Measurements from ENCODE around the gene PACRG. TPM values are rescaled to one million over a fixed set of nuclear protein-coding genes. Genes with fewer than 3 reads are reported as not detected.

PACRG gene
- total RNA-seq, 1 experiment from 2014 or later: not detected

DNA sequence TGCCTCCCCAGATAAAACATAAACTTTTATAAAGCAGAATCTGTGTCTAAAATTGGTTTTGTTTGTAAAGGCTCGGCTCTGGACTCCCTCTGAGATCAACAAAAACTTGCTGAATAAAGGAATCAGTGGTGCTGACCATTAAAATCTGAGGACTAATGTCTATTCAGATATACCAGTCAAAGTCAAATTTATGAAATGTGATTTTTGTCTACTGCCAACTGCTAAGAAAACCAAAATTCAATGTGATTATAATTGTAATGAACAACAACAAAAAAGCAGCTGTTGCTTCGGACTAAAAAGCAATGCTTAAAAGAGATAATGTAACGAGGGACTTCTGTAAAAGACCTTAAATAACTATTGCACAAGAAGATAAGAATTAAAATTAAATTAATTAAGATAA, 26.8 kb upstream of the PACRG start:
- DNase-seq: no peak
- Histone ChIP-seq H3K4me1 (no peaks in the 10 kb centered on the region), H3K27me3 (no peaks in the 10 kb centered on the region), H3K36me3 (no peaks in the 10 kb centered on the region), H3K27ac (no peak overlapping the region), H3K4me3 (no peak overlapping the region), H3K9me3 (replicated peaks) (no peaks in the 10 kb centered on the region)

DNA sequence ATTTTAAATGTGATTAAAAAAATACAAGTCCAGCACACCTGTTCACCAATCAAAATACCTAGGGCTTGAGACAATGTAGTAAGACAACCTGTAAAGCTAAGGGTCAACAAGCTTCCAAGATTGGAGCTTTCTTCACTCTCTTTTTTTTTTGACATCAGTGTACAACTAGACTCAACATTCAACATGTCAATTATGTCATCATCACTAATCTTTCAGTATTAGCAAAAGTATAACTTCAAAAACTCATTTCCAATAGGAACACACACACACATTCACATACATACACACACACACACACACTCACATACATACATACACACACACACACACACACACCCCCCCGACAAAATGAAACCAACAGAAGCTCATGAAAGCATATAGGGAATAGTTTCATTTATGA, 26.2 kb upstream of the PACRG start:
- H3K9me3 ChIP-seq (replicated peaks): no peaks in the 10 kb centered on the region
- no peaks in the 10 kb centered on the region for H3K36me3 ChIP-seq
- H3K4me3 ChIP-seq: no peak overlapping the region
- no peaks in the 10 kb centered on the region for H3K27me3 ChIP-seq
- no peak overlapping the region for H3K27ac ChIP-seq
- DNase-seq: no peak
- no peaks in the 10 kb centered on the region for H3K4me1 ChIP-seq

DNA sequence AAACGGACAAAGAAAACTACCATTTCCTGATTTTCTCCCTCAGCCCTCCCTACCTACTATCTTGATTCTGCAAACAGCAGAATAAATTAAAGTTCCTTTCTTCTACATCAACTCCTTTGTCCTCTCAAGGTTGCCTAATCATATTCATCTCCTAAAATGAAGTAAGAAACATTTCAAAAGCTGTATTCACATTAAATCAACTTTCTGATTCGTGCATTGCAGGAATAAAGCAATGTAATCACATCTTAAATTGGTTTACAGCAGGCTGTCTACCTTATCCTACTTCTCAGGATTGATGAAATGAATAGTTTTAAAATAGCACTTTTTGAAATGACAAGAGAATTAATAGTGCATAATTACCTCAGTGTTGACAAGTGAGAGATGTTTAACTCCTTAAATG, 25.3 kb upstream of the PACRG start:
- H3K36me3 ChIP-seq: no peaks in the 10 kb centered on the region
- no peaks in the 10 kb centered on the region for H3K9me3 ChIP-seq (replicated peaks)
- no peak for DNase-seq
- no peaks in the 10 kb centered on the region for H3K27me3 ChIP-seq
- H3K27ac ChIP-seq: no peak overlapping the region
- no peaks in the 10 kb centered on the region for H3K4me1 ChIP-seq
- H3K4me3 ChIP-seq: no peak overlapping the region

DNA sequence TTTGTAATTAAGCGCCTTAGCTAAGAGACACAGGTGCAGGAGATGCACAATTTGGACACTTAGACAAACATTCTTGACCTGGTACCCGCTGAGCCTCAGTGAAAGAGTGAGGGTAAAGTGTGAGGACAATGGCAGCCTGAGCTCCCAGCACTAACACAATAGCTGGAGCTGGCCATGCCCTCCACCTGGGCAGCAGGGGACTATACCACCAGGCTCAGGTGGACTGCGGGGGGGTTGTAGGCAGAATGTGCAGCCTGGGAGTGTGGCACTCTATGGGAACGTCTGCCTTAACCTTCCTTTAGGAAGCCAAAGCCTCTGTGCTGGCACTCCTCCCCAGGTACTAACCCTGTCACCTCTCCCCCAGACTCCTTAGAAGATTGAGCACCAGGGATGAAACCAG, 23.8 kb upstream of the PACRG start:
- Histone ChIP-seq H3K4me1 (no peaks in the 10 kb centered on the region), H3K36me3 (no peaks in the 10 kb centered on the region), H3K4me3 (no peak overlapping the region), H3K27me3 (no peaks in the 10 kb centered on the region; the same call in 1 of the 2 replicates), H3K9me3 (replicated peaks) (no peaks in the 10 kb centered on the region), H3K27ac (no peak overlapping the region)
- no peak for DNase-seq

DNA sequence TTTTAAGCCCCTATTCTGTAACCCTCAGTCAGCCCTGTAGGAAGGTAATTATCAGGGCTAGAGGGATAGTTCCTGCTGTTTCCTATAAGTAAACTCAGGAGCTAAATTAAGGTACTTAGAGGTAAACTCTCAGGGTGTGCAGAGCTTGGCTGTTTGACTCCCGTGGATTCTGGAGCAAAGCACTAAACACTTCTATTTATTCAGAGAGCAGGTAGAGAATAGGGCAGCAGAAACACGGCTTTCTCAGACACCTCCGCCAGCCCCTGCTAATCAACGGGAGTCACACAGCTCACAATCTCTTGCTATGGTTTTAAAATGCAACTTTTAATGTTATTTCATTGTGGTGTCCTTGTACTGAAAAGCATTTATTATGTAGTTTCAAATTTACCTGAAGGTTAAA, 22.0 kb upstream of the PACRG start:
- Histone ChIP-seq H3K4me3 (no peak overlapping the region), H3K9me3 (replicated peaks) (no peaks in the 10 kb centered on the region), H3K36me3 (no peaks in the 10 kb centered on the region), H3K27ac (no peak overlapping the region), H3K27me3 (no peaks in the 10 kb centered on the region; the same call in 1 of the 2 replicates), H3K4me1 (peaks cover 6% of the 10 kb centered on the region; the same call in 1 of the 2 replicates)
- no peak for DNase-seq

DNA sequence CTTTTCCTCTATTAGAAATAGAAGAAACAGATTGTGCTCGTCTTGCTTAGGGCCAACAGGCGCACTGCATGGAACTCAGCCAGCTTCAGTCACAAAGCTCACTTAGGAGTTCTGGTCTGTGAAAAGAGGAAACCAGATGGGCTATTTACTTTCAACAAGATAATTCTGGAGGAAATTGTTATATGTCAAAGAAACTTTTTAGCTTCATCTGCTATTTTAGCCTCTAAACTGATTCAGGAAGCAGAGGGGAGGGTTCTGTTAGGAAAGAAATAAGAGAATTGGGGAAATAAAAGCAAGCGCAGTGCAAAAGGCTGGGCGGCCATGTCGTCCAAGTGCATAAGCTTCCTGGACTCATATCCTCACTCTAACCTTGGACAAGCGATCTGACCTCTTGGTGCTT, 21.5 kb upstream of the PACRG start:
- no peak for DNase-seq
- Histone ChIP-seq H3K36me3 (no peaks in the 10 kb centered on the region), H3K27me3 (no peaks in the 10 kb centered on the region; the same call in 1 of the 2 replicates), H3K4me1 (peaks cover 8% of the 10 kb centered on the region; the same call in 1 of the 2 replicates), H3K4me3 (no peak overlapping the region), H3K9me3 (replicated peaks) (no peaks in the 10 kb centered on the region), H3K27ac (no peak overlapping the region)

DNA sequence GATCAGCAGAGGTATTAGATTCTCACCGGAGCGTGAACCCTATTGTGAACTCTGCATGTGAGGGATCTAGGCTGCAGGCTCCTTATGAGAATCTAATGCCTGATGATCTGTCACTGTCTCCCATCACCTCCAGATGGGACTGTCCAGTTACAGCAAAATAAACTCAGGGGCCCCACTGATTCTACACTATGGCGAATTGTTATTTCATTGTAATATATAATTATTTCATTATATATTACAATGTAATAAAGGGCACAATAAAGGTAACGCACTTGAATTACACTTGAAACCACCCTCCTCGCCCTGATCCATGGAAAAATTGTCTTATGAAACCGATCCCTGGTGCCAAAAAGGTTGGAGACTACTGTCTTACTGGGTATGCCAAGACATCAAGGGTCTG, 18.8 kb upstream of the PACRG start:
- Histone ChIP-seq H3K4me3 (no peak overlapping the region), H3K36me3 (no peaks in the 10 kb centered on the region), H3K27me3 (no peaks in the 10 kb centered on the region; the same call in 1 of the 2 replicates), H3K9me3 (replicated peaks) (no peaks in the 10 kb centered on the region), H3K27ac (no peak overlapping the region), H3K4me1 (peaks cover 8% of the 10 kb centered on the region; the same call in 1 of the 2 replicates)
- no peak for DNase-seq

DNA sequence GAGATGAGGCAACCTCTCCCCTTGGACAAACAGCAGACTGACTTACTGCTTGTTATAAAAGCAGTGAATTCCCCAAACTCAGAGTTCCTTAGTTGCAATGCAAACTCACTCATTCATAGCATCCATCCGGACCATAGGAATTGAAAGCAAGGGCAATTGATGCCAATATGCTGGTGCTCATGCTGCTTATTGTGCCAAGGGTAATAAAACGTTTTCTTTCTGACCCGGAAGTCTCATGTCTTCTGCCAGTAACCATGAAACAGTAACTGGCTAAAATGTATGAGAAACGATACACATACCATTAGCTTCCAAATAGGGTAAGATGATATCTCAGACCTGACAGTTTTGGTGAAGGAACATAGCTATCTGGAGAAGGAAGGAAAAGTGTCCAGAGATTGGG, 18.3 kb upstream of the PACRG start:
- H3K4me3 ChIP-seq: no peak overlapping the region
- H3K4me1 ChIP-seq: peaks cover 8% of the 10 kb centered on the region; the same call in 1 of the 2 replicates
- no peaks in the 10 kb centered on the region for H3K36me3 ChIP-seq
- H3K9me3 ChIP-seq (replicated peaks): no peaks in the 10 kb centered on the region
- DNase-seq: no peak
- H3K27ac ChIP-seq: no peak overlapping the region
- no peaks in the 10 kb centered on the region; the same call in 1 of the 2 replicates for H3K27me3 ChIP-seq

DNA sequence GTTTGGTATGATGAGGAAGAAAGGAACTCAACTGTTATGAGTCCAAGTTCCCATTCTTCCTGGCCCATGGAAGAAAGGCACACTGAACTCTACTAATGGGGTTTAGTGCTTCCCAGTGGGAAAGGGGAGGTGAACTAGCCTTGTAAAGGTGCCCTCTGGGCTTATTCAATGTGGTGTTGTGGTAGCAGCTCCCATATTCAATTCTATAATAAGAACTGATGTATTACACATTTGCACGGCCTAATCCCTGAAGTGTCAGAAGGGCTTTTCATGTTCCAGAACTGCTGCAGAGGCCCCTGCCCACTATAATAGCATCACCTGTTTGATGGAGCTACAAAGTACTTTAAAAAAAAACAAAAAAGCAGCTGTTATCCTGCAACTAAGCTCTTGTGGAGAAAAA, 17.4 kb upstream of the PACRG start:
- peak in 1 of 2 experiments; percentile 45 for DNase-seq
- Histone ChIP-seq H3K36me3 (no peaks in the 10 kb centered on the region), H3K27ac (no peak overlapping the region), H3K9me3 (replicated peaks) (no peaks in the 10 kb centered on the region), H3K4me3 (no peak overlapping the region), H3K27me3 (peaks cover under 1% of the 10 kb centered on the region; the same call in 1 of the 2 replicates), H3K4me1 (peaks cover 8% of the 10 kb centered on the region; the same call in 1 of the 2 replicates)

DNA sequence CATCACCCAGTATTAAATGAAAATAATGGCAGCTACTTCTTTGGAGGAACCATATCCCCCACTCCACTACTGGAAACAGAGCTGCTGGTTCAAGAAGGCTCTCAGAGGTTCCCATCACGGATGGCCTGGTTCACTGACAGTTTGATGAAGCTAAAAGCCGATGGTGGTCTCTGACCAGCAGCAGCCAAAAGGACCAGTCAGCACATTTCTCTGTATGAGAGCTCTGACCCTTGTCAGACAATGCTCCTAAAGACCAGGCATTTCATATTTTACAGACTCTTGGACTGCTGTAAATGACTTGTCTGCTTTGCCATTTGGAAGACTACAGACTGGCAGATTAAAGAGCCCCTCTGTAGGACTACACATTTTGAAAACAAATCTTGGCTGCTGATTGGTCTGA, 16.8 kb upstream of the PACRG start:
- H3K4me1 ChIP-seq: peaks cover 8% of the 10 kb centered on the region; the same call in 1 of the 2 replicates
- H3K36me3 ChIP-seq: no peaks in the 10 kb centered on the region
- DNase-seq: no peak
- no peak overlapping the region for H3K4me3 ChIP-seq
- H3K9me3 ChIP-seq (replicated peaks): no peaks in the 10 kb centered on the region
- peaks cover 2% of the 10 kb centered on the region; the same call in 1 of the 2 replicates for H3K27me3 ChIP-seq
- no peak overlapping the region for H3K27ac ChIP-seq

DNA sequence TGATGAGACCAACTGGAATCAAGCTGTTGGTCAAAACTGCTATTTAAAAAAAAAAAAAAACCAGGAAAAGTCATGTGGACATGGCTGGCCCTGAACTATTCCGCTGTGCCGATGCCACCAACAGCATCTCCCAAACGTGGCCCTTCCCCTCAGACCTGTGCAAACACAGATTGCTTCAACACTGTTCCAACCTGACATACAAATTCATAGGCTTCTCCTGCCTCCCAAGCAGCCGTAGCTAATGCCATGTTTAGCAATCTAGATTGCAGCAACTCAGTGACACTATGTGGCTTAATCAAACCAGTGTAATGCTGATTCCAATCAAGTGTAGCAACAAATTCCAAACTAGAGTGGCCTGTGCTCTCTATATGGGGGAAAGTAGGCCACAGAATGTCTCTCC, 16.4 kb upstream of the PACRG start:
- Histone ChIP-seq H3K27ac (no peak overlapping the region), H3K4me3 (no peak overlapping the region), H3K27me3 (peaks cover 2% of the 10 kb centered on the region; the same call in 1 of the 2 replicates), H3K4me1 (peaks cover 8% of the 10 kb centered on the region; the same call in 1 of the 2 replicates), H3K9me3 (replicated peaks) (no peaks in the 10 kb centered on the region), H3K36me3 (no peaks in the 10 kb centered on the region)
- DNase-seq: no peak

DNA sequence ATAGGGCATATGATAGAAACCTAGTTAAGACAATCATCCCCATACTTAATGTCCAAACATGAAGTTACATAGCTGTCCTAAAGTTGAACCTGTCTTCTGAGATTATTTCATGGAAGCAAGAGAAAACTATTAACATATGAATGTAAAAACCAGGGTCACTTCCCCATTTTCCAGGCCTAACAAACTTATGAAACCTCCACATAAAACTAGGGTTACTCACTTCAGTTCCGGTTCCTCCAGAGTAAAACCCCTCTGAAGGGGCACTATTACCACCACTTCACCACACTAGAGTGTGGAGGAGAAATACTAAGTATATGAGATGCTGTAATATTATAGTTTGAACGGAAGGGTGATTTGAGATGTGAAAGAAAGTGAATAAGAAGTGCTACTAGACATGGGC, 15.1 kb upstream of the PACRG start:
- Histone ChIP-seq H3K4me3 (no peak overlapping the region), H3K4me1 (peaks cover 8% of the 10 kb centered on the region; the same call in 1 of the 2 replicates), H3K27ac (no peak overlapping the region), H3K36me3 (no peaks in the 10 kb centered on the region), H3K9me3 (replicated peaks) (no peaks in the 10 kb centered on the region), H3K27me3 (peaks cover 2% of the 10 kb centered on the region; the same call in 1 of the 2 replicates)
- no peak for DNase-seq

DNA sequence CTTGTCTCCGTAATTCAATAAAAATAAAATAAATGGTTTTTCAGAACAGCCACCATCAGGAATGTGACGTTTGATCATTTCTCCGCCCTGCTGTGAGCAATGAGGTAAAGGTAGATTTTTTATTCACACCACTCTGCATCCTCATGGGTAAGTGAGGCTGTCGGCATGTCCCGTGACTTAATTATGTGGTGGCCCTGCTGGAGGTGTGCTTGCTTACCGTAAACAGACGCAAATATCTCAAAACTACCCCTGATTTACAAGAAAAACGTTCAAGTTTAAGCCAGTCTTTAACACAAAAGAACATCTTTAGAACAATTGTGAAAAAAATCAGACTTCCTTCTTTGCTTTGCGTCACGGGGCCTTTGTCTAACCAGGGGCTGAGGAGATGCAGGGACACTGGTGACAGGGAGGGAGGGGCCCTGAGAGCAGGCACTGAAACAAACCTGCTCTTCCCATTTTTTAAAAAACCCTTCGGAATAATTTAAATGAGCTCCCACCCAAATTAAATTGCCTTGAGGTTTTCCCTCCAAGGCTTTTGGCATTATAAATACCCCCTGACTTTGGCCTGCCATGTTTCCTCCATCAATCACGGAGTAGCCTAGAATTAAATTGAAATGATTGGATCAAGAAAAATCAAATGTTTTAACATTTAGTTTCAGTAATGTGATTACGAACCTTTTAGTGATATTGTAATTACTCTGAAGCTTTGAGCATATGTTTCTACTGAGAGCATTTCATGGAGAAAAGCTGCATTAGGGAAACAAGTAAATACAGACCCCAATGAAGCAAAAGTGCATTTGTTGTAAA, 13.6 kb upstream of the PACRG start:
- no peak overlapping the region for H3K4me3 ChIP-seq
- H3K36me3 ChIP-seq: no peaks in the 10 kb centered on the region
- H3K27me3 ChIP-seq: 0 out of 2 replicates have a peak, but pooled peaks cover 2% of the 10 kb centered on the region
- H3K27ac ChIP-seq: no peak overlapping the region
- H3K9me3 ChIP-seq (replicated peaks): no peaks in the 10 kb centered on the region
- DNase-seq: no peak
- H3K4me1 ChIP-seq: peaks cover 8% of the 10 kb centered on the region; the same call in 1 of the 2 replicates

DNA sequence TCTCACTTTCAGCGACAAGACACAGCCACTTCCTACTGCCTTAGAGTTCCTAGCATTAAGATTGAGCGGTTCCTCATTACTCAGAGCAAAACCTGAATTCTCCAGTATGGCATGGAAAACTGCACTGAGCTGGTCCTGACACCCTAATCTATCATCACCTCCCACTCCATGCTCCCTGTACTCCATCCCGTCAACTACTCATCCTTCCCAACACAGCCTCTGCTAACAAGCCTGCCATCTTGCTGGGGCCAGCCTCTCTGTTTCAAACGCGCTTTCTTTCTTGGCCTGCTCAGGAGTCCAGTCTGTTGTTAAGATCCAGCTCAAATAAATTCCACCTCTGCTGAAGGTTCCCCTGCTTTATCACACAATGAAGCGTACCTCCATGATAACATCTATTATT, 12.2 kb upstream of the PACRG start:
- H3K36me3 ChIP-seq: no peaks in the 10 kb centered on the region
- peaks cover 3% of the 10 kb centered on the region; the same call in 1 of the 2 replicates for H3K4me1 ChIP-seq
- no peaks in the 10 kb centered on the region for H3K9me3 ChIP-seq (replicated peaks)
- no peak overlapping the region for H3K4me3 ChIP-seq
- no peak overlapping the region for H3K27ac ChIP-seq
- H3K27me3 ChIP-seq: 0 out of 2 replicates have a peak, but pooled peaks cover 2% of the 10 kb centered on the region
- no peak for DNase-seq

DNA sequence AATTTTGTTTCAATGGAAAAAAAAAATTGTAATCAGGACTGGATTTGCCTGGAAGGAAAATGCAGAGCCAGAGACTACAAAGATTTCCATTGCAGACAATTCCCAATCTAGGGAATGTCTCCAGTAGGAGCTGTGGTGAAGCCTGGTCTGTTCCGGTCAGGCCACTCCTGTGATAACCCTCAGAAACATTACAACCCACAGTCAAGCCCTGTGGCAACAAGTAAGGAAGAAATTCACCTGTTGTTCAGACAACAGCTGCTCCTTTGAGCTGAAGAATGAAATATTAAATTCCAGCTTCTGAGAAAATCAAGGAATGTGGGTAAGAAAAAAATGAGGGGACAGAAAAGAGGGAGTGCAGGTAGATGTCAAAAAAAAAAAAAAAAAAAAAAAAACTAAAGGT, 8.2 kb upstream of the PACRG start:
- peak in 1 of 2 experiments; percentile 28 for DNase-seq

DNA sequence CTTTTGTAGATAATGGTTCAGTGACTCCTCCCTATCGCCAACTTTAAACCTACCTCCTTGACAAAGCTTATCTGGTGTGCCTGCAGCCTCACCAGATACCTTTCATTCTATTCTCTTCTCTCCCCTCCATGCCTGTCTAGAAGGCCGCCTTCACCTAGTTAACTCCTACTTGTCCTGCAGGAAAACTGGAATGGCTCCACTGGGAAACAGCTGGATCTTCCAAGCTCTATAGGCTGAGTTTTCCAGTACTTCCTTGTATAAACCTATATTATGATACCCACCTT, 6.4 kb upstream of the PACRG start:
- Histone ChIP-seq H3K27ac (no peak overlapping the region), H3K9me3 (replicated peaks) (no peaks in the 10 kb centered on the region), H3K36me3 (no peaks in the 10 kb centered on the region), H3K4me1 (no peaks in the 10 kb centered on the region), H3K4me3 (no peak overlapping the region), H3K27me3 (peaks cover 1% of the 10 kb centered on the region; the same call in 1 of the 2 replicates)
- no peak for DNase-seq

More for the DNA sequence above, 8.2 kb upstream of the PACRG start:
- H3K36me3 ChIP-seq: no peaks in the 10 kb centered on the region
- no peak overlapping the region for H3K27ac ChIP-seq
- no peak overlapping the region for H3K4me3 ChIP-seq
- no peaks in the 10 kb centered on the region for H3K4me1 ChIP-seq
- H3K27me3 ChIP-seq: 0 out of 2 replicates have a peak, but pooled peaks cover 2% of the 10 kb centered on the region
- H3K9me3 ChIP-seq (replicated peaks): no peaks in the 10 kb centered on the region
